GM18505 (cell line): ENCODE results near the gene PPP1R18.

Experiments
- ATAC-seq: cut with Tn5 transposase; IDR thresholded peaks from one replicate; pipeline ENCODE4 v1.9.1; 2021; ENCODE audit not compliant: unreplicated experiment
- POLR2A ChIP-seq: IDR thresholded peaks from 4 replicates; pipeline ENCODE4 v1.6.1; 2011; ENCODE audit warnings: borderline replicate concordance; ENCODE audit not compliant: insufficient read depth, insufficient read length; ENCODE audit errors: extremely low read depth

Gene PPP1R18

GRCh38 chr6:30712441-30712945 lies 26.0 kb upstream of the PPP1R18 start:
- no peak for TF ChIP-seq POLR2A
- no peak for ATAC-seq

GRCh38 chr6:30711758-30712380 lies 25.4 kb upstream of the PPP1R18 start:
- TF ChIP-seq POLR2A, result peak; percentile 20
- ATAC-seq, result no peak

- ATAC-seq, result no peak
- TF ChIP-seq POLR2A, result no peak
These were observed 22.8 kb upstream of the PPP1R18 start for GRCh38 chr6:30709101-30709868.

- TF ChIP-seq POLR2A, result no peak
- ATAC-seq, result no peak
These were observed 20.9 kb upstream of the PPP1R18 start for GRCh38 chr6:30707281-30707850.

- no peak for TF ChIP-seq POLR2A
- ATAC-seq, result no peak
These were observed 19.2 kb upstream of the PPP1R18 start for GRCh38 chr6:30705620-30706019.

- no peak for ATAC-seq
- no peak for TF ChIP-seq POLR2A
These were observed 17.4 kb upstream of the PPP1R18 start for GRCh38 chr6:30703821-30704220.

- ATAC-seq, result no peak
- no peak for TF ChIP-seq POLR2A
These were observed 16.6 kb upstream of the PPP1R18 start for GRCh38 chr6:30703011-30703410.

GRCh38 chr6:30700340-30700739 lies 13.9 kb upstream of the PPP1R18 start:
- no peak for TF ChIP-seq POLR2A
- no peak for ATAC-seq

- TF ChIP-seq POLR2A, result no peak
- no peak for ATAC-seq
These were observed 10.0 kb upstream of the PPP1R18 start for GRCh38 chr6:30696432-30696831.

- no peak for TF ChIP-seq POLR2A
- ATAC-seq, result no peak
These were observed 4.9 kb upstream of the PPP1R18 start for GRCh38 chr6:30691208-30691847.

- ATAC-seq, result peak; percentile 29
- peak; percentile 63 for TF ChIP-seq POLR2A
These were observed 4.2 kb upstream of the PPP1R18 start, which contains the start of gene NRM for GRCh38 chr6:30690403-30691207. NRM (minus strand) TSS chr6:30690984; CDS start chr6:30690974, 10 bp downstream.

GRCh38 chr6:30689985-30690384 lies 3.5 kb upstream of the PPP1R18 start:
- no peak for TF ChIP-seq POLR2A
- ATAC-seq, result no peak
